GM12875 (cell line): ENCODE measurements around the gene MADCAM1.
"Not testable (repeated sequence)": the region's sequence is repeated elsewhere in the genome, so short reads cannot be mapped to it uniquely, and the experiment has no call there.

Source experiments
- H3K4me3 ChIP-seq: one replicate; pipeline ENCODE4 v1.5.1; 2011; ENCODE audit warnings: low read depth, low read length, control low read depth
- CTCF ChIP-seq: IDR thresholded peaks from 2 replicates; pipeline ENCODE4 v1.5.1; 2011; ENCODE audit warnings: low read depth, mild to moderate bottlenecking, control low read depth, inconsistent platforms, low read length, moderate library complexity, borderline replicate concordance; ENCODE audit not compliant: insufficient read depth

The MADCAM1 gene

GRCh38 chr19:496112-496665, at the start of gene MADCAM1:
Gene MADCAM1, plus strand, starts transcription at chr19:496486. Its CDS starts 14 bp downstream, at chr19:496500.
- H3K4me3 ChIP-seq = no peak within 1 kb of the TSS
- no peak for TF ChIP-seq CTCF

DNA sequence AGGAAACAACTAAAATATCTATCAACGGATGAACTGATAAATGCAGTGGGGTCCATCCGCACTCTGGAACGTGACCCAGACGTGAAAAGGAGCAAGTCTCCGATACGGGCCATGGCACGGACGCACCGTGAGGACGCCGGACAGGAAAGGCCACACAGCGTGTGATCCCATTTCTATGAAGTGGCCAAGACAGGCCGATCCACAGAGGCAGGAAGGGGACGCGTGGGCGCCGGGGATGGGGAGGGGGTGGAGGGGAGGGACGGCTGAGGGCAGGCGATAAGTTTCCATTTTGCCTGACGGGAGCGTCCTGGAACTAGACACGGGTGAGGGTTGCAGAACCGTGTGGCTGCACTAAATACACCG, 49.2 kb upstream of the MADCAM1 start:
- no peak overlapping the region for H3K4me3 ChIP-seq
- no peak for TF ChIP-seq CTCF

DNA sequence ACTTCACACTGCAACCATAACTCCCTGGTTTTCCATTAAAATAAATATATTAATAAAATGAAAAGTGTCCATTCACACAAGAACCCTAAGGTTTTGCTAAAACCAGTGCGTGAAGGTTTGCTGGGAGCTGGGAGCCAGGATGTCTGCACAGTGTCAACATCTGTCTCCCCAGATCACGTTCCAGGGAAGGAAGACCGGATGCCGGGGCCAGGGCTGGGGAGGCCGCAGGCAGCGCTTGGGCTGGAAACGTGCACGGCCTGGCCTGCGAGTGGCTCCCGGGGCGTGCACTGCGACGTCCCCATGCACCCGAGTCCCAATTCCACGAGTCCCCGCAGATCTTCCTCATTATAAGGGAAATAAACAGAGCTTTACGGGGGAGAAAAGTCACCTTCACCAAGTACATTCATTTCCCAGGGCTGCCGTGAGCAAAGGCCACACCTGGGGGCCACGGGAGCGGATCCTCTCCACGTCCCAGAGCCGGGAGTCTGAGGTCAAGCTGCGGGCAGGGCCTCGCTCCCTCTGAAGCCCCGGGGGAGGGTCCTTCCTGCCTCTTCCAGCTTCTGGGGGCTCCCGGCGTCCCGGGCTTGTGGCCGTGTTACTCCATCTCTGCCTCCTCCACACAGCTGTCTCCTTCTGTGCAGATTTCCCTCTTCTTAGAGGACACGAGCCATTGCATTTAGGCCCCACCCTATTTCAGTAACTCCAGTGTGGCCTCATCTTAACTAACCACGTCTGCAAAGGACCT, 48.3 kb upstream of the MADCAM1 start:
- TF ChIP-seq CTCF = no peak

GRCh38 chr19:449916-450315, 46.4 kb upstream of the MADCAM1 start:
- no peak overlapping the region for H3K4me3 ChIP-seq
- TF ChIP-seq CTCF = no peak

More for the DNA sequence above, 48.3 kb upstream of the MADCAM1 start:
- no peak overlapping the region for H3K4me3 ChIP-seq

- not testable (repeated sequence) for H3K4me3 ChIP-seq
These were observed 45.3 kb upstream of the MADCAM1 start for GRCh38 chr19:450912-451481.

DNA sequence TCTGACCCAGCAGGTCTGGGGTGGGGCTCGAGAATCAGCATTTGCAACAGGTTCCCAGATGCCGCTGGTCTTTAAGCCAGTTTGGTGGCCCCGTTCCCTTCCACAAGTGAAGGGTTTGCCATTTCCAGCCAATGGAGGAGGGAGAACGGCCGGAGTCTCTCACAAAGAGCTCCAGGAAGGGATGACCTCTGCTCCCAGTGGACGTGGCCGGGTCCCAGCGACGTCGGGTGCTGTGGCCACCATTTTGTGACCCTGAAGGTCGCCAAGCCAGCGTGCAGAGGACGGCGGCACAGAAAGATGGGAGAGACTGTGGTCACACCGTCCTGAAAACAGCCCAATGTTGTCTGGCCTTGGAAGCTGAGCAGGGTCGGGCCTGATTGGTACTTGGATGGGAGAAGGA, 43.5 kb upstream of the MADCAM1 start:
- no peak for TF ChIP-seq CTCF
- H3K4me3 ChIP-seq = no peak overlapping the region

- no peak overlapping the region for H3K4me3 ChIP-seq
- TF ChIP-seq CTCF = no peak
These were observed 42.7 kb upstream of the MADCAM1 start for GRCh38 chr19:453606-454005.
